HG02610 (cell line): ENCODE measurements around the gene CCDC192.
"Not testable (repeated sequence)": the region's sequence is repeated elsewhere in the genome, so short reads cannot be mapped to it uniquely, and the experiment has no call there.

ENCODE experiments used
- ATAC-seq: cut with Tn5 transposase; IDR thresholded peaks from one replicate; pipeline ENCODE4 v1.9.1; 2021; ENCODE audit warnings: mild to moderate bottlenecking, moderate library complexity; ENCODE audit not compliant: unreplicated experiment

Gene CCDC192, protein sequence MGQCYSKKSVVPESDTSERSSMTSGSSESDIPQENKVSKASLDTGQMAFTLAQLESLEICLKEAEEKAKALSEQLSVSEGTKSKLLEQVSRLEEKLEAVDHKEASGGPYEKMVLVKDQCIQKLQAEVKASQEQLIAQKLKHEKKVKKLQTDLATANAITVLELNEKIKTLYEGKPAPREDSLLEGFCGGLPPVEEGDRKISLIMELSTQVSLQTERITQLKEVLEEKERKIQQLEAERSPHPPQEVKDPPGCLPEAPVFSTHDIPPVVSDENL

DNA sequence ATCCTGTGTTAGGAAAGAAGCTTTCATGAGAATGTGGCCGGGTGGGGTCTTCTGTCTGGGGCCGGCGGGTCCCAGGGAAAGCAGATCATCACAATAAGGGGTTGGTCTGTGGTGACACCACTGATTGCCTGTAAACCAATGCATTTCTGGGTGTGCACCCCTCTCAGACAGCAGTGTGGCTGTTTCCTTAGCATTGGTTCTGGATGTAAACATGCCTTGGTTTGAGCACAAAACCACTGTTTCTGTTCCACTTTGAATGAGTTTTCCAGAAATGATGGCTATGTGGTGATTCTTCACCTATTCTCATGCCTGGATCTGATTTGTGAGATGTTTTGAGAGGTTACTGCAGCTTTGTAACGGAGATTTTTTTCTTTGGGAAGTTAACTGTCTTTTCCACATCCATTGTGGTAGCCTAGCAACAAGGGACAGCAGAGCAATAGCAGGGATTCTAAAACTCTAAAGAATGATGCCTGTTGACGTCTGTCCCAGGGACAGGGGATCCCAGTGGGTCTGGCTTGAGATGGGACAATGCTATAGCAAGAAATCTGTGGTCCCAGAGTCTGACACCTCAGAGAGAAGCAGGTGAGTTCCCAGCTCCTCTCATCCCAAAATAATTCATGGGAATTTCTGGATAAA, at the start of gene CCDC192:
Gene CCDC192 (plus strand): TSS at position 466 of the 636 bp plus-strand sequence. CDS start 55 bp downstream, at position 521.
- peak; percentile 59 for ATAC-seq

DNA sequence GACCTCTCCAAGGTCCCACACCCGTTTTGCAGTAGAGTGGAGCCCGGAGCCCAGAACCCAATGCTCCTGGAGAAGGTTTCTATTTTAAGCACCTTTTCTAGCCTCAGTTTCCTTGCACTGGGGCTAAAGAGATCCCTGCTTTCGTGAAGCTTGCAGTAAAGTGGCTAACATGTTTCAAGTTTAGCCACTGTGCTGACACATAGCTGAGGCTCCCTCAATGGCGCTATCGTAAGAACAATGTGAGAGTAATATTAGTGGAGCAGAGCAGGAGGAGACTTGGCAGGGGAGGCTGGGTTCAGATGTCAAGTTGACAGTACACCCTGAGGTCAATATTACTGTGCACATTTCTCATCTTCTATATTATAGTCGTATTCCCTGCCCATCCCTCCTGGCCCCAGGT, 46.4 kb upstream of the CCDC192 start:
- no peak for ATAC-seq

DNA sequence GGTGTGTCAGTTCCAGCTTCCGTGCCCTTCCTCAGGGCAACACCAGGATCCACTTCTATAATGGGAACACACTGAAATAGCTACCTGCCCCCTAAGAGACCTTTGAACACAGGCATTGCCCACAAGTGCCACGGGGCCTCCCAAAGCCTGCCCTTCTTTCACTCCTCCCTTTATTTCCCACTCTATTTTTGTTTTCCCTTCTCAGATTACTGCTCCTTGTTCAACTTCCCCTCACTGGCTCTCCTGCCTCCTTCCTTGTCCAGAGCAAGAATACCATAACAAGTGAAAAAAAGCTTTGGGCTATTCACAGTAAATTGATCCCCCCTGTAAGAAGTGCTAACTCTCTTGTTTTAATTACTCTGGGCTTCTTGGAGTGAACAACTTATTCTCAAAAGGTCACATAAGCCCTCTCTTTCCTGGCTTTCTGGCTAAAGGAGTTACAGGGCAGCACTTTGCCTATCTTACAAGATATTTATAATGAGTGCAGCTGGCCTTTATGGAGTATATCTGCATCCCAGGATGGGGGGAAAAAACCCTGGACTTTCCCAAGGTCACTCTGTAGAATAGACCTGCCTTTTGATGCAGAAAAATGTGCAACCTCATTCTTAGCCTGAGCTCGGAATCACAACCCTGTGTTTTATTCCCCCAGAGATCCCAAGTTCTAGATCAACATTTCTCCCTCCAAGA, 43.0 kb upstream of the CCDC192 start:
- ATAC-seq: no peak

DNA sequence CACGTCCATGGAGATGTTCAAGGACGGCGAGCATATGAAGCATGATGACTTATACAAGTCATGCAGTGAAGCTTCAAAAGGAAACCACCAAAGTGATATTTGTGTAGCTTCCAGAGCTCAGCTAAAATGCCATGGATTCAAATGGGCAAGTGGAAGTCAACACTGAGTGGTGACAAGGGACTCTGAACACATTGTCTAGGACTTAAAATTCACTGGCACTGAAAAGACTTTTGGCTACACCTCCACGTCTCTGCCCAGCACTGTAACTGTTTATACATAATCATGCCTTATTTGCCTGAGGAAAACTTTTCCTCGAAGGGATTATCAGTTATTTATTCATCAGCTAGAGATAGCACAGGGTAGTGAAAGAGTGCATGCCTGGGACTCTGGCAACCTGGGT, 39.1 kb upstream of the CCDC192 start:
- ATAC-seq: no peak

DNA sequence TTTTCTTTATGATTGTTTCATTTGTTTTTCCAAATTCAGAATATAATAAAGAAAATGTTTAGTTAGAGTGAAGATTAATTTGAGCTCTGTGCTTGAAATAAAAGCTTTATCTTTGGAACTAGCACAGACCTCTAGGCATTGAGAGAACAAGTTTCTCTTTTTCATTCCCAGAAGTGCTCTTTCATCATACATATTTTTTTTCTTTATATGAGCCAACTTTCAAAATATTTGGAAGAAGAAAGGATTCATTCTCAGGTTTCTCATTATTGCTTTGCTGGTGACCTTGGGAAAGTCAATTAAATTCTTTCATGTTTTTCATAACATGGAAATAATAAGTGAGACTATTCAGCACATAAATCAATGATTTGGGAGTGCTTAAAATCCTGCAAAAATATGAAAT, 37.5 kb upstream of the CCDC192 start:
- no peak for ATAC-seq

DNA sequence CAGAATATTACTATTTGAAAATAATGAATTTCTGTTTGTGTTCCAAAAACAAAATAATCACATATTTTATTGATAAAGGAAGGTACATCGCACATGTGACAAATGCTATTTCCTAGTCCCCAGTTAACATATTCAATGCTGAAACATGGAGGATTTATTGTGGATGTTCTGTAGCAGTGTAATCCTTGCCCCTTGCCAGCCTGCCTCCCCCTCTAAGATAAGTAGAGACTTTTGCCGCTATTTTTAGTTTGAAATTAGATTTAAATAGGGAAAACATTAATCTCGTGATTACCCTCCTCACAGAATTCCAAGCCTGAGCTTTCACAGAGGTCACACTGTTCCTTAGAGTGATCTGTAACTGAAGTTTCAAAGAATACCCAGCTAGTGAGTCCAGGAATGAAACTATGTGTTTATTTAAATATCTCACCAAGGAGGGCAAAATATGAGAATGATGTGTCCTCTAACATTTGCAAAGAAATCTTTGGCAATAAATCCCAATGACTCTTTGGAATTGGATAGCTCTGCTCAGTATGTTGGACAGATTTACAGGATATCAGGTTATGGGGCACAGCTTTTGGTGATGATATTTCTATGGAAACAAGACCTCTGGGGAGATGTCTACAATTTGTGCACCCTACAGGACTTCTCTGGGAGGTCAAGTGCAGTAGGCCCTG, 37.0 kb upstream of the CCDC192 start:
- no peak for ATAC-seq

DNA sequence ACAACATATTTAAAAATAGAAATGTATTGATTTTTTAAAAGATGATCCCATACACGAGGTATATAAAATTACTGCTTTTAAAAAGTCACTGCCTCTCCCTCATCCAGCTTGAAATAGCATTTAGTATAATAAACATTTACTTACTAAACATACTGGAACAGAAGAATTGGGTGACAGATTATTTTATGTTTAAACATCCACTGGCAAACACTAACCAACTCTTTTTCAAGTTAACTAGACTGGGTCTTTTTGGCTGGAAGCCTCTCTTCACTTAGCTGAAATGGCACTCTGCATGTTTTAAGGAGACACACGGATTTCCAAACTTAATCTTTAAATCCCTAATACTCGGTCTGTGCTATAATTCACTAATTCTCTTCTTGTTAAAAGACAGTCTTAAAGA, 35.3 kb upstream of the CCDC192 start:
- no peak for ATAC-seq

DNA sequence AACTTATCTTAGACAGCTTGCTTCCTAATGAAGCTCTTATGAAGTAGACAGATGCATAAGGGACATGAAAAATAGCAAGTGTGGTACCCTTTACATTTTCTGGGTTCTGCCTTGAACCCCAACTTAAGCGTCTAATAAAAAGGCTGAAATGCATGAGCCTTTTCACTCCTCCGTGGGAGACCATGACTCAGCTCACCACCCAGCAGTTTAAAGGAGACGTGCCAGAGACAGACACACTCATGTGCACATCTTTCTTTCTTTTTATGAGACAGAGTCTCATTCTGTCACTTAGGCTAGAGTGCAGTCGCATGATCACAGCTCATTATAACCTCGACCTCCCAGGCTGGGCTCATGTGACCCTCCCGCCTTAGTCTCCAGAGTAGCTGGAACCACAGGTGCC, 32.0 kb upstream of the CCDC192 start:
- no peak for ATAC-seq

DNA sequence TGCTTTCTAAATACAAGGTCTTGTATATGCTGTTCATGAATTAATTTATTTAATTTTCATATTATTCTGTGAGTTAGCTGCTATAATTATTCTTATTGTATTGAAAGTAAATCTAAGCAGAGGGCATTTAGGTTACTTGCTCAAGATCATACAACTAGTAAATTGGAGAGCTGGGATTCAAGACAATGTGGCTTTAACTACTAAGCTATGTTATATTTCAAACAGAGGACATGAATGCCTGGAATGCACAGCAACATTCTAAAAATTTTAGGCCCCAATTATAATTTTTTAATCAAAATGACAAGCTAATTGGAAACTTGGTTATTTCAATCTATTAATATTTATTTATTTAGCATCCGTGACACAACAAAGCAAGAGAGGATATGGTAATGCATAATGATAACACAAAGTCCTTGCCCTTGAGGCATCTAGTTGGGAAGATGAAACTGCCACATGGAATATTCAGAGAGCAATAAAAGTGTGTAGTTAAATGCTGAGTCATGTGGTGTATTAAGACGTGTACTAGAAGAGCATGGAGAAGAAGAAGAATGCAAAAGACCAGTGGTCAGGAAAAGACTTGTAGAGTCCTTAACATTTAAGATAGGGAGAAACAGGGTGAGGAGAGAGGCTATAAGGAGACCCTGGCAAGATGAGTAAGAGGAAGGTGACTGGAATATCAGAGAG, 29.9 kb upstream of the CCDC192 start:
- ATAC-seq: no peak

DNA sequence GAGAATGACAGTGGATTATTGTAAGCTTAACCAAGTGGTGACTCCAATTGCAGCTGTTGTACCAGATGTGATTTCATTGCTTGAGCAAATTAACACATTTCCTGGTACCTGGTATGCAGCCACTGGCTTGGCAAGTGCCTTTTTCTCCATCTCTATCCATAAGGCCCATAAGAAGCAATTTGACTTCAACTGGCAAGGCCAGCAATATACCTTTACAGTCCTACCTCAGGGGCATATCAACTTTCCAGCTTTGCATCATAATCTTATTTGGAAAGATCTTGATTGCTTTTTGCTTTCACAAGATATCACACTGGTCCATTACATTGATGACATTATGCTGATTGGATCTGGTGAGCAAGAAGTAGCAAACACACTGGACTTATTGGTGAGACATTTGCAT, 26.2 kb upstream of the CCDC192 start:
- not testable (repeated sequence) for ATAC-seq

DNA sequence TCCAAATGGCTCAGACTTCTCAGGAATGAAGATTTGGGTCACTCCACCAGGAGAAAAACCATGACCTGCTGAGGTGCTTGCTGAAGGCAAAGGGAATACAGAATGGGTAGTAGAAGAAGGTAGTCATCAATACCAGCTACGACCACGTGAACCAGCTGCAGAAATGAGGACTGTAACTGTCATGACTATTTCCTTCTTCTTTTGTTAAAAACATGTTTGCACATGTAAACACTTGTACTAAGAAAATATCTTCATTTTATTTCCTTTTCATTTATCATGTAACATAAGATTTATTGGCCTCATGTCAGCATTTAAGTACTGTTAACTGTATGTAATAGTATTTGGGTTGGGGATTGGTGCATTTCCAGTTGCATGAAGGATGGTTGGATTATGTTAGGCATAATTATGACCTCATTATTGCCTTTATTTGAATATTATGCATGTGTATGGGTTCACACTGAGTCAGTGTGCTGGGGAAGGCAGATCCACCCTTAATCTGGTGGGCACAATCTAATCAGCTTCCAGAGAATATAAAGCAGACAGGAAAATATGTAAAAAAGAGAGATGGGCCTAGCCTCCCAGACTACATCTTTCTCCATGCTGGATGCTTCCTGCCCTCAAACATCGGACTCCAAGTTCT, 23.4 kb upstream of the CCDC192 start:
- ATAC-seq: not testable (repeated sequence)

DNA sequence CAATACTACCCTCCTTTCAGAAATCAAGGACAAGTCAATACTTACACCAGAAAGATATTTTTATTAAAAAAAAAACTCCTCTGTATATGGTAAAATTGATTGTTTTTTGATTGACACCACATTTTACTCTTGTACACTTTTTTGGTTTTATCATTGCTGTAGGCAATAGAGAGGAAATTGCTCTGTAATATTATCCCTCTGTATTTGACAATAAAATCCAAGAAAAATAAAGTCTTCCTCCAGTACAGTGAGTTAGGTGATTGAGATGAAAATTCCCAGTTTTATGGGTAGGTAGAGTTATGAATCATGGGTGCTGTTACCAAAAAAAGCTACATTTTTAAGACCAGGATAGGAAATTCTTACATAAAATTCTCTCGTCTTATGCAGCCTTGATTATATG, 22.6 kb upstream of the CCDC192 start:
- ATAC-seq: no peak

DNA sequence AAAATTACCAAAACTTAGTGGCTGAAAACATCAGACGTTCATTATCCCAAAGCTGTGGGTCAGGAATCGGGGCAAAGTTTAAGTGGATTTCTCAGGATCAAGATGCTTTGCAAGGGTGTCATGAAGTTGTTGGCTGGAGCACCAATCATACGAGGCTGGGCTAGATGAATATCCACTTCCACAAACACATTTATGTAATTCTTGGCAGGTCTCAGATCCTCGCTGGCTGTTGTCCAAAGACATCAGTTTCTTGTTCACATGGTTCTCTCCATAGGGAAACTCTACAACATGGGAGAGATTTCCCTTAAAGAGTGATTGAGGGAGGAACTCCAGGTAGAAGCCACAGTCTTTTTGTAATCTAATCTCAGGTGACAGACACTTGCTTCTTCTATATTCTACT, 20.2 kb upstream of the CCDC192 start:
- no peak for ATAC-seq

DNA sequence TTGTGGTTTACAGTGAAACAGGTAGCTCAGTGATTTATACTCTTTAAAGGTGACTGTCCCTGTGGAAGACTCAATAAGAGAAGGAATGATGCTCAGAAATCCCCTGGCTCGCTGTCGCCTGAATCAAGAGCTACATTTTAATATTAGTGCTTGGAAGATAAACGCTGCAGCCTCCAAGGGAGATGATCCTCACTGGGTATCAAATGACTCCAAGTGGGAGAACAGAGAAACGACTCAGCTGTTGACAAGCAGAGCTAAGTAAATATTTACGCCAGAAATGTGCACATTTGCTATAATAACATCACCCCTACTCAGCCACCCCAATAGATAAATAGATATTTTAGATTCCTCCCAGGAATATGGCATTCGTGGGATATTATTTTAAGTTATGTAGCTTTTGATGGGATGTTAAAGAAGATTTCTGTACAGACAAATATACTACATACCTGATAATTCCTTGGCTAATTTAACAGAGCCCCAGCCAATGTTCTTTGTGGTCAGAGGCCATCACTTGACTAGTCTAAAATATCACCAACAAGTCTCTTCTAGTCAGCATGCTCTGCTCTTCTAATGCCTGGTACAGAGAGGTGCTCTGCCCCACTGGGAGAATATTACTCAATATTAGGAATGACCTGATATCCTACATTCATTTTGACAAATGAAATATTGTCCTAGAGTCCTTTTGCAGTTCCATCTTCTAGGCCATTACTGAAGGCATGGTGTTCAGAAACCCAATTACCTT, 18.3 kb upstream of the CCDC192 start:
- no peak for ATAC-seq

DNA sequence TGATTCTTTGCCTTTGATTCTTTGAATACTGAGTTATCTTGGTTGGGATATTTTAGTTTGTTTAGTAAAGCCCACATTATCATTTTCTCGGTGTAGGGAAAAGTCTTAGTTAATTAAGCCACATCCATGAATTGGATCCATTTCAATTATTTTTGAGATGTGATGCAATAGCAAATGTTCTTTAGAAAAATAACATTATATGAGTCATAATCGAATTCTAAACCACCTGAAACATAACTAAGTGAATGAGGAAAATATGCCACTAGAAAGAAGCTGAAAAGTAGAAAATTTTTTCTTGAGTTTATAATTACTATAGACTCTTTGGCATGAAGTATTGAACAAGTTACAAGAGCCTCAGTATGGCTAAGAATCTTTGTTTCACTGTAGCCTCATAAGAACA, 17.5 kb upstream of the CCDC192 start:
- no peak for ATAC-seq

DNA sequence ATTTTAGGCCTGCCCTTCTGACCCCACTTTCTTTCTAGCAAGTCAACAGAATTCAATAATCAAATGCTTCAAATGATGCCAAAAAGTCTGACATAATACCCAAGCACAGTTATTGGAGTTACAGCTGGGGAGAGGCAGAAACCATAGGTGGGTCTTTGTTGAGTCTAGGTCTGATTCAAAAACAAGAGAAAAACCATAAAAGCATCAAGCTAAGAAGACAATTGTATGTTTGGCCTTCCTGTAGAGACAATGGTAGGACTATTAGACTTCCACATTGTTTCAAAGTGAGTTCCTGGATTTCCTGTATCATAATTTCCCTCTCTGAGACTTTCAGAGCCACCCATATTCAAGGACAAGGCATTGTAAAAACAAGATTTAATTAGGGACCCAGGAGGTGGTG, 16.8 kb upstream of the CCDC192 start:
- ATAC-seq: no peak

DNA sequence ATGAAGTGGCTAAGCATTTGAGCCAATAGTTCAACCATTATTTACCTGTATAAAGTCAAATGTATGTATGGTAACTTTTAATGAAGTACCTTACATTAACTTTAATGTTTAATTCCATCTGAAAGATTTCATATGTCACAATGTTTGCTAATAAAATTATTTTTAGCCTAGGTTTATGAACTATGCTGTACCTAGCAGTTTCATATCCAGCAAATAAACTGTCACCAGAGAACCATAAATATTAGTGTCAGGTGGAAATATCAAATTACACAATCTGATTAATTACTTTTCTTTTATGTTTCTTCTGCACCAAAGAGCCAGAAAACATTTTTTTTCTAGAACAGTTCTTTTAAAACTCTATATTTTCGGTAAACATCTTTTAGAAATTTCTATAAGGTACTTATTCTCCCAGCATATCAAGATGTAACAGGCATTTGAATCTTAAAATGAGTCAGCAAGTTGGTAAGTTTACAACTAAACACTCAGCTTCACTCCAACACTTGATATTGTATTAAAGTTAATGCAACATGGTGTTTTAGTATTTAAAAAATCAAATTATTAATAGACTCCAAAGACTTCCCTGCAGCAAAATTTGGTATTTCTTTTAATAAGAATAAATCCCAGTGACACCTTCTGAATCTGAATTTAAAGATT, 8.5 kb upstream of the CCDC192 start:
- ATAC-seq: no peak

DNA sequence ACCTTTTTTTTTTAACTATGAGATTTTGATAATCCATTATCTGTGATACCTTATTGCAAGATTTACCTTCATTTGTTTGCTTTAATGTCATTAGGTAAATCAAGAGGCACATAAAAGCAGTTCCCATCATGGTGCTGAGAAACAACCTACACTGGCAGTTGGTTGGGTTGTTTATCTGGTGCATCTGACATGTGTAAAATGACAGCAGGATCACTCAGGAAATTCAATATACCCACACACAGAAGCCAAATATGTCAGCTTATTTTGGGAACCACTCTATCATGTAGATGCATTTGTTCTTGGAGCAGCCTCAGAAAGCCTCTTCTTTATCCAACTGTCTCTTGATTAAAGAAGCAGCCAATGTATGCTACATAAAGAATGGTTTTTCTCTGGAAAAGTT, 7.8 kb upstream of the CCDC192 start:
- no peak for ATAC-seq

DNA sequence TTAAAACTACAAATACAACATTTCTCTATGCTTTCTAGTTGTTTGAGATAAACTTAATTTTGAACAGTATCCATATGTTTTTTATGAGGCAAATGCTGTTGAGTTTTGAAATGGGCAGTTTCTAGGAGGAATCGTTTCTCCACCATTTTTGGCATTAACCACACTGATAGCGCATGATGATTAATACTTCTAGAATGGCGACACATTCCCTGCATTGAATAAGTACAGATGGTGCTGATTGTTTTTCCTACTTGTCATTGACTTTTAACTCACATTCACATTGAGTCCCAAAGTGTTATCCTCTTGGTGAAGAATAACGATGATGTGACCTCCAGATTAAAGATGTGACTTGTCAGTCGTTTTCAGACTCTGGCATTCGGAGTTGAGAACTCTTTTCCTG, 6.5 kb upstream of the CCDC192 start:
- ATAC-seq: no peak
